ENCODE results near the gene FRA10AC1.

GRCh38 chr10:93654201-93654600 lies 48.2 kb downstream of the FRA10AC1 start:
- TF ChIP-seq CTCF (IDR thresholded peaks at IDR 0.05), result no peak
- TF ChIP-seq POLR2A (IDR thresholded peaks at IDR 0.05), result no peak

All from tibial nerve (tissue), 3 donors.